ENCODE results near the gene JARID2. TPM values are rescaled to one million over a fixed set of nuclear protein-coding genes. Genes with fewer than 3 reads are reported as not detected.

JARID2 gene
- total and polyA plus RNA-seq, 2 of the 13 experiments (the other 11 are each of a cell fraction or from before 2014, with no cell fraction given) = 7.5 to 10.3 TPM

DNA sequence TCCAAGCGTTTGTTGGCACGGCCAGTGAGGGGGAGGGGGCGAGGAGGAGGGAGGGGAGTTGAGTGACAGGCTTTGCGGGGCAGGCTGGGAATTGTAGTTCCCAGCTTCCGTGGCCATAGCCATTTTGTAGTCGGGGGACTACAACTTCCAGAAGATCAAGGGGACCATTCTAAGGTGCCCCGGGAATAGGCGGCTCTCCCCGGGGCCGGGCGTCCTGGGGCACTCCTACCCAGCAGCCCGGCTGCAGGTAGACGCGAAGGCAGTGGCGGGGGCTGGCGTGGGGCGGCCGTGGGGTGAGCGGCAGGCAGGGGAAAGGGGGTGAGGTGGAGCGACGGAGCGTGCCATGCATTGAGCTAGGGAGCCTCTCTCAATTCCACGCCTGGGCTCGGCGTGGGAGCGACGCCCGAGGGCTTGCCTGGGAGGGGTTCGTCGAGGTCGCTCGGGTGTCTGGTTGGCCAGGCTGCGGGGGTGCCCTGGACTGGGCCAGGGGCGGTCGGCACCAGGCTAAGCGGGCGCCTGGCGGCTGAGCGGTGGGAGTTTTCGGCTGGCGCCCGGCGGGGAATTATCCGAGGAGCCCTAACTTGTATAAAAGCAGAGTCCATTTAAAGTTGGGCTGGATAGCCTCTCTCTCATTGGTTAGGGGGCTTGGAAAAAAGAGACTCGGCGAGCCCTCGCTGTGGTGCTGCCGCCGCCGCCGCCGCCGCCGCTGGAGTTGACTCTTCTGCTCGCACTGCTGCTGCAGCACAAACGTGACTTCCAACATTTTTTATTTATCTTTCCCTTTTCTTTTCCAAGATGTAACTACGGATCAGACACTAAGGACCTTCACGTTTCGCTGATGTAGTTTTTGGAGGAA lies at the start of gene JARID2 (continued):
- TF ChIP-seq NONO (IDR thresholded peaks at IDR 0.05) = no peak
- TF ChIP-seq NONO (CRISPR knock-in tag; conservative IDR thresholded peaks at IDR 0.05) = peak; percentile 64; the same call in 1 of the 2 replicates
- TF ChIP-seq, protein P1, sequence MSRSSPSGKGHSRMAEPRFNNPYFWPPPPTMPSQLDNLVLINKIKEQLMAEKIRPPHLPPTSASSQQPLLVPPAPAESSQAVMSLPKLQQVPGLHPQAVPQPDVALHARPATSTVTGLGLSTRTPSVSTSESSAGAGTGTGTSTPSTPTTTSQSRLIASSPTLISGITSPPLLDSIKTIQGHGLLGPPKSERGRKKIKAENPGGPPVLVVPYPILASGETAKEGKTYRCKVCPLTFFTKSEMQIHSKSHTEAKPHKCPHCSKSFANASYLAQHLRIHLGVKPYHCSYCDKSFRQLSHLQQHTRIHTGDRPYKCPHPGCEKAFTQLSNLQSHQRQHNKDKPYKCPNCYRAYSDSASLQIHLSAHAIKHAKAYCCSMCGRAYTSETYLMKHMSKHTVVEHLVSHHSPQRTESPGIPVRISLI (CRISPR knock-in tag; IDR thresholded peaks at IDR 0.05; ENCODE audit: borderline replicate concordance) = peak; percentile 87; the same call in 1 of the 2 replicates
- TF ChIP-seq, protein P2, sequence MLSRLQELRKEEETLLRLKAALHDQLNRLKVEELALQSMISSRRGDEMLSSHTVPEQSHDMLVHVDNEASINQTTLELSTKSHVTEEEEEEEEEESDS (CRISPR knock-in tag; IDR thresholded peaks at IDR 0.05; ENCODE audit: borderline replicate concordance) = no peak
- no peak for TF ChIP-seq MBNL3 (CRISPR knock-in tag; conservative IDR thresholded peaks at IDR 0.05)
- TF ChIP-seq RBAK (CRISPR knock-in tag; IDR thresholded peaks at IDR 0.05) = no peak
- TF ChIP-seq HMG20A (CRISPR knock-in tag; IDR thresholded peaks at IDR 0.05; ENCODE audit: borderline replicate concordance) = 0 out of 2 replicates have a peak, but pooled peaks have one; percentile 6
- no peak for TF ChIP-seq HNF4G (IDR thresholded peaks at IDR 0.05; ENCODE audit: borderline replicate concordance, low read depth, low read length)
- no peak for TF ChIP-seq HNF4G (CRISPR knock-in tag; IDR thresholded peaks at IDR 0.05; ENCODE audit: borderline replicate concordance, low read depth)
- TF ChIP-seq MED13 (CRISPR knock-in tag; IDR thresholded peaks at IDR 0.05) = peak; percentile 51; the same call in 1 of the 2 replicates
- no peak for TF ChIP-seq PRDM4 (CRISPR knock-in tag; IDR thresholded peaks at IDR 0.05; ENCODE audit: borderline replicate concordance)
- TF ChIP-seq PCBP1 (IDR thresholded peaks at IDR 0.05; ENCODE audit: borderline replicate concordance, low read depth, low read length) = peak; percentile 71; the same call in 1 of the 2 replicates
- TF ChIP-seq ZNF678 (CRISPR knock-in tag; IDR thresholded peaks at IDR 0.05) = no peak
- TF ChIP-seq ZFP41 (CRISPR knock-in tag; IDR thresholded peaks at IDR 0.05; ENCODE audit: borderline replicate concordance) = no peak
- TF ChIP-seq ZBTB7B (CRISPR knock-in tag; IDR thresholded peaks at IDR 0.05) = peak; percentile 84
- TF ChIP-seq XRCC5 (optimal IDR thresholded peaks at IDR 0.05; ENCODE audit: low read length) = peak; percentile 38
- peak; percentile 8; the same call in 1 of the 2 replicates for TF ChIP-seq ZNF614 (CRISPR knock-in tag; IDR thresholded peaks at IDR 0.05; ENCODE audit: borderline replicate concordance)
- peak; percentile 53; the same call in 1 of the 2 replicates for TF ChIP-seq KDM5B (CRISPR knock-in tag; IDR thresholded peaks at IDR 0.05; ENCODE audit: borderline replicate concordance)
- peak; percentile 61; the same call in 1 of the 2 replicates for TF ChIP-seq ZBTB14 (CRISPR knock-in tag; IDR thresholded peaks at IDR 0.05)
- TF ChIP-seq SKI (IDR thresholded peaks at IDR 0.05; ENCODE audit: partially characterized antibody) = peak; percentile 74
- TF ChIP-seq ZNF282 (IDR thresholded peaks at IDR 0.05; ENCODE audit: partially characterized antibody) = no peak
- peak; percentile 26; the same call in 1 of the 2 replicates for TF ChIP-seq MIER3 (CRISPR knock-in tag; IDR thresholded peaks at IDR 0.05; ENCODE audit: borderline replicate concordance)
- TF ChIP-seq U2AF2 (IDR thresholded peaks at IDR 0.05; ENCODE audit: low read depth, low read length) = 0 out of 2 replicates have a peak, but pooled peaks have one; percentile 34
- no peak; the same call in 1 of the 2 replicates for TF ChIP-seq CEBPG (CRISPR knock-in tag; IDR thresholded peaks at IDR 0.05)
- 0 out of 2 replicates have a peak, but pooled peaks have one; percentile 48 for TF ChIP-seq KLF12 (CRISPR knock-in tag; IDR thresholded peaks at IDR 0.05; ENCODE audit: borderline replicate concordance)

Data from HepG2 (cell line).